Spleen (tissue), 7 donors: Measurements from ENCODE around the gene UXT.
A peak's percentile ranks its signal among the peaks of the same experiment; 100 is the strongest.

Experiments used
- POLR2A ChIP-seq, 3 donors: fragments of 450-650 bp; IDR thresholded peaks; one replicate each; pipeline ENCODE4 v1.5.1; 2017; ENCODE audit warnings: antibody characterized with exemption in 3 of 3, mild to moderate bottlenecking in 1 of 3
- TF ChIP-seq, protein P1 (sequence below), 11 experiments: fragments of 200-600 bp in 7 of 11; fragments of 450-650 bp in 4 of 11; sonication (generic) in 4 of 11; IDR thresholded peaks in 8 of 11; conservative IDR thresholded peaks in 3 of 11; 1 replicate in 7 of 11; 2 replicates in 4 of 11; pipeline versions ENCODE4 v1.4.0 to v1.8.0; 2016 to 2021; ENCODE audit warnings: antibody characterized with exemption in 11 of 11, inconsistent platforms in 4 of 11, mild to moderate bottlenecking in 1 of 11
- donor health status: DM: no; HTN: no; CAD: no; lungs with moderate emphysema.
- donor health status: DM: no; HTN: no; CAD: no.
- donor health status: DM: no; HTN: no; CAD: no.

DNA sequence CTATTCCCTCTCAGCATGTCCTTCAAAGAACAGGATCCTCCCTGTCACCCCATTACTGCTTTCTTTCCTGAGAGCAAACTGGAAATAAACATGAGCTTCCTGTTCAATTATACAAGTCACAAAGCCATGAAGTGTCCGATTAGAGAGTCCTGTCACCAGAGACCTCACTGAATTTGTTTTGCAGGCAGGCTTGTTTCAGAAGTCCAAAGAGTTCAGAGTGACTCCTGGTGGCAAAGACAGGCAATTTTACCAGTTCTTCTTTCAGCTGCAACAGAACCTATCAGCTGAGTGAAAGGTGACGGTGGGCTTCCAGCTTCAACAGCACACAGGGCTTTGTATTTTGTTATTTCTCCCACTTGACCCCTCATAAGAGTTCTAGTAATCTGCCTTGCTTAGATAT is 15.1 kb downstream of the UXT start:
- TF ChIP-seq, protein P1, sequence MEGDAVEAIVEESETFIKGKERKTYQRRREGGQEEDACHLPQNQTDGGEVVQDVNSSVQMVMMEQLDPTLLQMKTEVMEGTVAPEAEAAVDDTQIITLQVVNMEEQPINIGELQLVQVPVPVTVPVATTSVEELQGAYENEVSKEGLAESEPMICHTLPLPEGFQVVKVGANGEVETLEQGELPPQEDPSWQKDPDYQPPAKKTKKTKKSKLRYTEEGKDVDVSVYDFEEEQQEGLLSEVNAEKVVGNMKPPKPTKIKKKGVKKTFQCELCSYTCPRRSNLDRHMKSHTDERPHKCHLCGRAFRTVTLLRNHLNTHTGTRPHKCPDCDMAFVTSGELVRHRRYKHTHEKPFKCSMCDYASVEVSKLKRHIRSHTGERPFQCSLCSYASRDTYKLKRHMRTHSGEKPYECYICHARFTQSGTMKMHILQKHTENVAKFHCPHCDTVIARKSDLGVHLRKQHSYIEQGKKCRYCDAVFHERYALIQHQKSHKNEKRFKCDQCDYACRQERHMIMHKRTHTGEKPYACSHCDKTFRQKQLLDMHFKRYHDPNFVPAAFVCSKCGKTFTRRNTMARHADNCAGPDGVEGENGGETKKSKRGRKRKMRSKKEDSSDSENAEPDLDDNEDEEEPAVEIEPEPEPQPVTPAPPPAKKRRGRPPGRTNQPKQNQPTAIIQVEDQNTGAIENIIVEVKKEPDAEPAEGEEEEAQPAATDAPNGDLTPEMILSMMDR (IDR thresholded peaks at IDR 0.05 in 8 of 11, conservative IDR thresholded peaks at IDR 0.05 in 3 of 11), result peak in 9 of 11 experiments; percentile 0 to 42 (median 31)
- no peak for TF ChIP-seq POLR2A (IDR thresholded peaks at IDR 0.05)
